ENCODE measurements around the gene EML4. TPM values are rescaled to one million over a fixed set of nuclear protein-coding genes. Genes with fewer than 3 reads are reported as not detected.

EML4 gene
- total and polyA plus RNA-seq, 10 of the 15 experiments (the other 5 are each of a cell fraction or from before 2014, with no cell fraction given), result 23.1 to 91.3 (median 77.4) TPM

DNA sequence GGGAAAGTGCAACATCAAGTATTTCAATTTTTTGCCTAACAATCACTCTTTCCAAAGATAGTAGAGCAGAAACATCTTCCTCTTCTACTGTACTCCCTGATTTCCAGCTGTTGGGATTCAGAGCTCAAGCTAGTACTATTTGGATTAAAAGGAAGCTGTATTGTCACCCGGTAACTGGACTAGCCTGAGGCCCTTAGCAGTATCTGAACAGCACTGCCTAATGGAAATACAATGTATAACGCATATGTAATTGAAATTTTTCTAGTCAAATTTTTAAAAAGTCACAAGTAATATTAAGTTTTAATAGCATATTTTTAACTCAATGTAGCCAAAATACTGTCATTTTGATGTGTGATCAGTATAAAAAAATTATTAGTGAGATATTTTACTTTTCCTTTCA is 105.7 kb downstream of the EML4 start:
- H3K4me1 ChIP-seq (ENCODE audit: control insufficient read depth, insufficient read depth, low read length), result no peaks in the 10 kb centered on the region
- intact Hi-C loops (cut with micrococcal nuclease; ENCODE audit: unreplicated experiment), result no loop called here
- CTCF ChIA-PET, result interaction anchor here (1.1 kb wide), 1 partner anchor 41 kb away, joined by 3 read pairs; no protein-coding TSS in a partner anchor
- FAIRE-seq (no peak), DNase-seq (ENCODE audit: low read depth, low spot score) (no peak), ATAC-seq (no peak)
- RAD21 ChIA-PET (ENCODE audit: unreplicated experiment), result interaction anchor here (0.9 kb wide), 1 partner anchor 178 kb away, joined by 3 read pairs; no protein-coding TSS in a partner anchor
- H4K20me1 ChIP-seq (ENCODE audit: control insufficient read depth, insufficient read depth), result no peaks in the 10 kb centered on the region
- H3K4me2 ChIP-seq (ENCODE audit: control insufficient read depth, insufficient read depth), result no peak overlapping the region
- no peak overlapping the region for H3K27ac ChIP-seq (ENCODE audit: control insufficient read depth, insufficient read depth)
- peaks cover 0 to 2% of the 10 kb centered on the region in 2 experiments; a peak in 3 of 4 replicates for H3K36me3 ChIP-seq (ENCODE audit: control insufficient read depth in 2 of 2, insufficient read depth in 2 of 2, low read length in 1 of 2)
- in situ Hi-C loops (cut with MboI), result no loop called here
- no TSS peak for BruUV-seq (replicated peaks)
- WGBS (ENCODE audit: insufficient coverage, insufficient replicate concordance, low lambda C conversion rate, missing lambda C conversion rate), result 95% methylated on average over 2 of the region's 2 CpGs
- H3K9me3 ChIP-seq (replicated peaks; ENCODE audit: control insufficient read depth, insufficient read depth, low read length), result no peaks in the 10 kb centered on the region
- H3K79me2 ChIP-seq (ENCODE audit: control insufficient read depth, insufficient read depth, low read length), result no peaks in the 10 kb centered on the region
- H2AFZ ChIP-seq (ENCODE audit: control insufficient read depth, low read depth, low read length), result no peak overlapping the region
- no peak overlapping the region for H3K9ac ChIP-seq (ENCODE audit: control insufficient read depth, insufficient read depth, low read length)
- H3K27me3 ChIP-seq (replicated peaks in 1 of 2; ENCODE audit: control insufficient read depth in 2 of 2, insufficient read depth in 2 of 2, low read length in 1 of 2), result no peaks in the 10 kb centered on the region
- no peak overlapping the region for H3K4me3 ChIP-seq
- no peak for TF ChIP-seq TAF1 (IDR thresholded peaks at IDR 0.05; ENCODE audit: borderline replicate concordance, low read depth, low read length)
- TF ChIP-seq RAD21 (IDR thresholded peaks at IDR 0.05; ENCODE audit: insufficient read depth, low read depth, low read length), result peak; percentile 16; the same call in 1 of the 2 replicates
- TF ChIP-seq ZBTB11 (CRISPR knock-in tag; IDR thresholded peaks at IDR 0.05), result no peak
- 0 out of 6 replicates have a peak, but pooled peaks of 1 of the 3 experiments have one; percentile 4 for TF ChIP-seq CTCF (IDR thresholded peaks at IDR 0.05 in 2 of 3, conservative IDR thresholded peaks at IDR 0.05 in 1 of 3; ENCODE audit: control insufficient read depth in 2 of 3, extremely low read depth in 1 of 3, insufficient read depth in 1 of 3, low read depth in 3 of 3, low read length in 3 of 3)
- no peak for TF ChIP-seq SPI1 (IDR thresholded peaks at IDR 0.05; ENCODE audit: borderline replicate concordance, insufficient read depth, low read depth, low read length)
- SMC1A ChIA-PET (ENCODE audit: uncharacterized antibody, unreplicated experiment), result interaction anchor here (0.9 to 2.2 kb wide), 5 partner anchors 9 to 178 kb away, joined by 3 to 7 read pairs (median 4); no protein-coding TSS in a partner anchor
- POLR2A ChIA-PET, result no interaction called here
